SK-N-MC (cell line): ENCODE measurements around the gene ZNF423.

Experiments
- EZH2 ChIP-seq: fragments of 200-600 bp; sonication (generic); IDR thresholded peaks from one replicate; pipeline ENCODE4 v1.6.1; 2017; ENCODE audit warnings: antibody characterized with exemption
- POLR2AphosphoS5 ChIP-seq: IDR thresholded peaks from 2 replicates; pipeline ENCODE4 v1.6.1; 2012; ENCODE audit warnings: mild to moderate bottlenecking, low read depth, low read length, borderline replicate concordance

DNA sequence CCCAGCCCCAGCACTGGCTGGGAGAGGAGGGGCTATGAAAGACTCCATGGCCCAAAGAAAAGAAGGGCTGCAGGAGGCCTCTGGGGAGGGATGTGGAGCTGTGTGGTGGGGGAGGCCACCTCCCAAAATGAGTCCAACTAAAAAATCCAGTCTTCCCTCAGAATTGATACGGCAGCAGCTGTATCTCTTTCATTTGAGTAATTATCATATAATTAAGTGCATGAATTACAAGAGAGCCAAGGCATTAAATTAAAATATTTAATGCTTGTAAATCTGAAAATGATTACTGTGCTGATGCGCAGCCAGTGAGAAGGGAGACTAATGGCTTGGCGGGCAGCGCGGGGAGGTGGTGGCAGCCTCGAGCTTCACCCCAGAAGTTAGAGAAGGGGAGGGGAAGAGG lies 289.5 kb downstream of the ZNF423 start:
- TF ChIP-seq EZH2: no peak
- TF ChIP-seq POLR2AphosphoS5: no peak
